D721Med (cell line): ENCODE data around the gene GSDMA.

Experiments
- DNase-seq: peaks from one replicate; pipeline ENCODE4 v3.0.0; 2011; ENCODE audit warnings: low spot score; ENCODE audit not compliant: insufficient read length
- FAIRE-seq: peaks from 2 replicates; lab custom pipeline; 2011; peaks lifted over from hg19 to GRCh38; lab: Jason Lieb, UNC
- TF ChIP-seq, protein P1 (sequence below): IDR thresholded peaks from 2 replicates; pipeline ENCODE4 v1.5.1; 2012; ENCODE audit warnings: mild to moderate bottlenecking, control low read depth; ENCODE audit not compliant: insufficient read depth; ENCODE audit errors: missing control alignments

GSDMA gene, protein sequence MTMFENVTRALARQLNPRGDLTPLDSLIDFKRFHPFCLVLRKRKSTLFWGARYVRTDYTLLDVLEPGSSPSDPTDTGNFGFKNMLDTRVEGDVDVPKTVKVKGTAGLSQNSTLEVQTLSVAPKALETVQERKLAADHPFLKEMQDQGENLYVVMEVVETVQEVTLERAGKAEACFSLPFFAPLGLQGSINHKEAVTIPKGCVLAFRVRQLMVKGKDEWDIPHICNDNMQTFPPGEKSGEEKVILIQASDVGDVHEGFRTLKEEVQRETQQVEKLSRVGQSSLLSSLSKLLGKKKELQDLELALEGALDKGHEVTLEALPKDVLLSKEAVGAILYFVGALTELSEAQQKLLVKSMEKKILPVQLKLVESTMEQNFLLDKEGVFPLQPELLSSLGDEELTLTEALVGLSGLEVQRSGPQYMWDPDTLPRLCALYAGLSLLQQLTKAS

DNA sequence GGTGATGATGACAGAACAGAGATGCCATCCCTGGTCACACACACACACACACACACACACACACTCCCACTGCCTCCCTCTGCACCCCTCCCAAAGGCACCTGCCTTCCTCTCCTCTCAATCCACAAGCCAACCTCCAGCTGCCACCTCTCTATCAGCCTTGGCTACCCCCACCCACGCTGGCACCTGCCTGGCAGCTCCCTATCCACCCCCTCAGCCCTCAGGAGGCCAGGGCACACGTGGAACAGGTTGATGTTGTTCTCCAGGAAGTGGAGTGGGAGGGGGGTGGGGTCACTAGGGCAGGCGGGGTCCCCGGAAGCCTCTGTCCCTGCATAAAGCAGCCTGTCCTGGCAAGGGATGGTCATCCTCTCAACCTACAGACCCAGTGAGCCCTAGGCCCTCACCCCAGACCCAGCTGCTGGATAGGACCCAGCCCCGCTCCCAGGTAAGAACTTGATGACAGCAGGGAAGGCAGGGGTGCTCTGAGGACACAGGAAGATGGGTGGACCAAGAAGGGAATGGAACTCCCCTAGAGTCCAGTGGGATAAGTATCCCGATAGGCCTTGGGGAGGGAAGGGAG is at the start of gene GSDMA:
TSS of gene GSDMA (plus strand) at position 363 of the 579 bp plus-strand sequence. CDS start 2,684 bp downstream, outside the sequence.
- TF ChIP-seq, protein P1, sequence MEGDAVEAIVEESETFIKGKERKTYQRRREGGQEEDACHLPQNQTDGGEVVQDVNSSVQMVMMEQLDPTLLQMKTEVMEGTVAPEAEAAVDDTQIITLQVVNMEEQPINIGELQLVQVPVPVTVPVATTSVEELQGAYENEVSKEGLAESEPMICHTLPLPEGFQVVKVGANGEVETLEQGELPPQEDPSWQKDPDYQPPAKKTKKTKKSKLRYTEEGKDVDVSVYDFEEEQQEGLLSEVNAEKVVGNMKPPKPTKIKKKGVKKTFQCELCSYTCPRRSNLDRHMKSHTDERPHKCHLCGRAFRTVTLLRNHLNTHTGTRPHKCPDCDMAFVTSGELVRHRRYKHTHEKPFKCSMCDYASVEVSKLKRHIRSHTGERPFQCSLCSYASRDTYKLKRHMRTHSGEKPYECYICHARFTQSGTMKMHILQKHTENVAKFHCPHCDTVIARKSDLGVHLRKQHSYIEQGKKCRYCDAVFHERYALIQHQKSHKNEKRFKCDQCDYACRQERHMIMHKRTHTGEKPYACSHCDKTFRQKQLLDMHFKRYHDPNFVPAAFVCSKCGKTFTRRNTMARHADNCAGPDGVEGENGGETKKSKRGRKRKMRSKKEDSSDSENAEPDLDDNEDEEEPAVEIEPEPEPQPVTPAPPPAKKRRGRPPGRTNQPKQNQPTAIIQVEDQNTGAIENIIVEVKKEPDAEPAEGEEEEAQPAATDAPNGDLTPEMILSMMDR = no peak
- FAIRE-seq = no peak
- no peak for DNase-seq

DNA sequence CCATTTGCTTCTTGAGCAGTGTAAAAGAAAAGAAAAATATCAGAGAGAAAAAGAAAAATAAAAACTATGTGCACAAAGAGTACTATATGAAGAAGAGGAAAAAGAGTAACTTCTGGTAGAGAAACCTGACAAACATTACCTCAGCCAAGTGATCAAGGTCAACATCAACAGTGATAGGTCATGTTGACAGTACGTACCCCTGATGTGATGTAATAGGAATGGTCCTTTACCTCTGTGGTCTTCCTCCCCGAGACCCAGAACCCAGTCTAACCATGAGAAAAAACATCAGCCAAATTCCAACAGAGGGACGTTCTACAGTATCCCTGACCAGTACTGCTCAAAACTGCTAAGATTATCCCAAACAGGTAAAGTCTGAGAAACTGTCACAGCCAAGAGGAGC is 48.8 kb upstream of the GSDMA start:
- TF ChIP-seq, protein P1 = no peak
- DNase-seq (no peak), FAIRE-seq (no peak)

DNA sequence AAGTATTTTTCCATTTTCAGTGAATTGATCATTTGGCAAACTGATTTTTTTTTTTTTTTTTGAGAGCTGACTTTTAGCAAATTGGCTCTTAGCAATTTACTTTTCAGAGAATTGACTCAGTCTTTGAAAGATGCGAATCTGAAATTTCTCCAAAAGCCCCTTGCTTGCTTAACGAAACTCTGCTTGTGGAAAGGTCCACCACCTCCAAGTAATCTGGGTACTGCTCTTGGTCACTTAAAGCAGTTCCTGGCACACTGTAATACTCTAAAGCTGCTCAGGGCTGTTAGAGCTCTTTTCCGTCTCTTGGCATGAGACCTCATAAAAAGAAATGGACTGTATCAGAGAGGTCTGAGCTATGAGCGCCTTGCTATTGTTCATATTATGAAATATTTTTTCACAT is 47.2 kb upstream of the GSDMA start:
- TF ChIP-seq, protein P1 = no peak
- no peak for FAIRE-seq
- no peak for DNase-seq

DNA sequence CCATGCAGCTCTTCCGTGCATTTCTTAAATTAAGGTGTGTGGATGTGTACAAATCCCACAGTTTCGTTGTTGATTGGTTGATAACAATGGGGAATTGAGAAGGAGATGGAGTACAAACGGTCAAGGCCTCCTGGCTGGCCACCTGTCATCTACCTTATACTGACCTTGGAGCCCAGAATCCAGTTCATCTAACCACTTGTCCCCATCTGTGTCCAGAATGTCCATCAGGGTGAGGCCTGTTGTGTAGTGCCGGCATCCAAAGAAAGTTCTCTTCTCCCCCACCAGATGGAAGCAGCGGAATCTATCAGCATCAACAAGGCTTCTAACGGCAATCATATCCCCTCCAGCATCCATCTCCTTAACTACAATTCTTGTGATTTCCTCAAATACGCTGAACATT is 45.9 kb upstream of the GSDMA start:
- TF ChIP-seq, protein P1 = no peak
- no peak for FAIRE-seq

DNA sequence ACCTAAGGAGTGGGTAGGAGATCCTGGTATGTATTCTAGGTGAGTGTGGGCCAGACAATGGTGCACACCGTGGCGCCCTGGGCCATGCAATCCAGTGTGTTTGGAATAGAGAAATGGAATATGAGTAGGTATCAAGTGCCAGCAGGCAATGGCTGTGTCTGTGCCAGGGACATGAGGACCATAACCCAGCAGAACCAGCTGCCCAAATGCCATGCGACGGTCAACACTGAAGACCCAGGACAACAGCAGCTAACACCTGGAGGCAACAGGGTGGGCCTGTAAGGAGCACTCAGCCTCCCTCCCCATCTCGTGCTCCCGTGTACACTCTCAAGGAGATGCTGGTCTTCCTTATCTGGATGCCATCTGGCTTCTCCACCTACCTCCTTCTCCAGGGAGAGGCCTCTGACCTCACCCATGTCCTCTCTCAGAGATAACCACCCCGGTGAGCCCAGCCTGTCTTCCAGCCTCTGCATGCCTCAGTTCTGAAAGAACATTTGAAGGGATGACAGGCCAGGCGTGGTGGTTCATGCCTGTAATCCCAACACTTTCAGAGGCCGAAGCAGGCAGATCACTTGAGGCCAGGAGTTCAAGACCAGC is 43.6 kb upstream of the GSDMA start:
- TF ChIP-seq, protein P1 = no peak
- DNase-seq (no peak), FAIRE-seq (no peak)

More for the DNA sequence above, 45.9 kb upstream of the GSDMA start:
- no peak for DNase-seq

DNA sequence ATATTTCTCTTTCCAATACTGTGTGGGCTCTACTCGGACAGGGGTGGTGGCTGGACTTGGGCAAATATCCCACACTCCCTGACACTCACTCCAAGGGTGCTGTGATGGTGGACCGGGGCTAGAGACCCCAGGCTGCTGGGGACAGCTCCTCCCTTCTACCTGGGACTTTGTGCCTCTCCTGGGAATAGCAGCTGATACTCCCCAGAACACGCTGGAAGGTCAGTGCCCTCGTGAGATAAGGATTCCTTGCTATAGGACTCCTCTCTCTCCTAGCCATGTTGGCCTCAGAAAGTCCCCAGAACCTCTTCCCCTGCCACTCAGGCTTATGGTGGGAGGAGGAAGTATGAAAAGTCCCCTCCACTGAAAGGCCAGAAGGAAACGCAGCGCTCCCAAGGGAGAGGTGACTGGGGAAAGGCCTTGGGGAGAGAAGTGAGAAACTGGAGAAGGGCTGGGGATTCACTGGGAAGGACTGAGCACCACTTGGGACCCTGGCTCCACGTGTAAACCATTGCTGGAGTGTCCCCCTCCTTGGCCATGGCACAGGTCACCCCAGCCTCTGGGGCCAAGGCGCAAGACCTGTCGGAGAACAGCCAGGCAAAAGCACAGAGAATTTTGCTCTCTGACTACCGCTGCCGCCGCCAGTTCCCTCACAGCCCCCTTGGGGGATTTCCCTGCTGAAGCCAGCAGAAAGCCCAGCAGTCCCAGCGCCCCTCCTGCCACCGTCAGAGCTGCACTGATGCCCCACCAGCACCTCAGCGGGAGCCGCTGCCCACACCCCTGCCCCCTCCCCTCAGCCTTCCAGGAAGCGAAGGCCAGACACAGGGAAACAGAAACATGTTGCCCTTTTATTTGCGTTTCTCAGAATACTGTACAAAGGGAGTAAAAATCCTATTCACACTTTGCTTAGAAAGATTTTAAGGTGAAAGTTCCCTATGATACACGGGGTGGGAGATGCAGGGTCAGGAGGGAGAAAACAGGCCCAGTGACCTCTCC is 42.3 kb upstream of the GSDMA start:
- FAIRE-seq = no peak
- DNase-seq = no peak

More for the DNA sequence above, 42.3 kb upstream of the GSDMA start:
- TF ChIP-seq, protein P1 = no peak
